ENCODE results near the gene ITPKA. TPM values are rescaled to one million over a fixed set of nuclear protein-coding genes. Genes with fewer than 3 reads are reported as not detected.

The ITPKA gene
- total and polyA plus RNA-seq, 4 donors, result 0.29 to 8.1 (median 0.38) TPM

DNA sequence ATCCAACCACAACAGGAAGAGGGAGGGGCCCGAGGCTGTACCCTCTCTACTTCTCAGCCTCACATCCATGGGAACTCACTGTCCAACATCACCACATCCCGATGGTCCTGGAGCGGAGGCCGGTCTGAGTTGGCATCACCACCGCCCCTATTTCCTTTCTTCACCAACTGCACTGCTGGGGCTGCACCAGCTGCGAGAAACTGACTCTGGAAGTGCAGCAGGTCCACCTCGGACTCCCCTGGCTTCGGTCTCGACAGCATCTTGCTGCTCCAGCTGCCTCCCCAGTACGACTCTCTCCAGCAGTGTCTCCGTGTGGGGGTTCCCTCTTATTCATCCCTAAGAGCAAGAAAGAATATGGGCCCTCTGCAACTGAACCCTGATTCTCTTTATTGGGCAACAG, 43.2 kb downstream of the ITPKA start:
- 89 to 94% methylated on average over 11 of the region's 11 CpGs for WGBS, 2 donors
- H3K27ac ChIP-seq (ENCODE audit: low read depth in 1 of 2, low read length in 2 of 2), result no peak overlapping the region
- intact Hi-C loops (cut with DNase I), result no loop called here
- no peak for DNase-seq
- no peaks in the 10 kb centered on the region for H3K27me3 ChIP-seq (ENCODE audit: control insufficient read depth in 1 of 2, insufficient read depth in 2 of 2, low read length in 1 of 2)
- no peak for ATAC-seq (ENCODE audit: low FRiP score)
- no peaks in the 10 kb centered on the region for H3K9me3 ChIP-seq (ENCODE audit: control insufficient read depth, low read length)
- H3K36me3 ChIP-seq (ENCODE audit: control insufficient read depth in 1 of 2, insufficient read depth in 2 of 2, low read length in 1 of 2), result peaks cover 0 to 2% of the 10 kb centered on the region in 2 donors
- no peaks in the 10 kb centered on the region for H3K4me1 ChIP-seq (ENCODE audit: control insufficient read depth in 1 of 2, insufficient read depth in 2 of 2, low read length in 2 of 2)
- no peak overlapping the region for H3K4me3 ChIP-seq (ENCODE audit: low read length in 2 of 2)

DNA sequence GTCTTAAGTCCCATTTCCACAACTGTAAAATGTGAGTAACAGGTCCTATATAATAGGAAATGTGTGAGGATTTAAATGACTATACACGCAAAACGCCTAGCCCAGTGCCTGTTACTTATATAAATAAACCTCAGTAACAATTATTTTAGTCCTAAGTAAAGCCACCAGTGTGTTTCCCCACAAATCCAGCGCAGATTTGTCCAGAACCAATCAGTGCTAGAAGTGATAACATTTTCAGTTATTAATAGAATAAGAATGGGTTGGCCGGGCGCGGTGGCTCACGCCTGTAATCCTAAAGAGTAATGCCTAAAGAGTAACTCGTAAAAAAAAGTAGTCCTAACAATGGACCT, 49.8 kb downstream of the ITPKA start:
- no peaks in the 10 kb centered on the region for H3K27me3 ChIP-seq (ENCODE audit: control insufficient read depth in 1 of 2, insufficient read depth in 2 of 2, low read length in 1 of 2)
- no peaks in the 10 kb centered on the region for H3K4me1 ChIP-seq (ENCODE audit: control insufficient read depth in 1 of 2, insufficient read depth in 2 of 2, low read length in 2 of 2)
- H3K36me3 ChIP-seq (ENCODE audit: control insufficient read depth in 1 of 2, insufficient read depth in 2 of 2, low read length in 1 of 2), result no peaks in the 10 kb centered on the region
- WGBS, 2 donors, result 1 to 2% methylated on average over 8 of the region's 8 CpGs
- ATAC-seq (ENCODE audit: low FRiP score), result no peak
- H3K4me3 ChIP-seq (ENCODE audit: low read length in 2 of 2), result peak overlapping the region; percentile 52 to 82
- H3K27ac ChIP-seq (ENCODE audit: low read depth in 1 of 2, low read length in 2 of 2), result no peak overlapping the region
- no peaks in the 10 kb centered on the region for H3K9me3 ChIP-seq (ENCODE audit: control insufficient read depth, low read length)
- no peak for DNase-seq
- intact Hi-C loops (cut with DNase I), result no loop called here

- Histone ChIP-seq H3K36me3 (ENCODE audit: control insufficient read depth in 1 of 2, insufficient read depth in 2 of 2, low read length in 1 of 2) (no peaks in the 10 kb centered on the region), H3K27me3 (ENCODE audit: control insufficient read depth in 1 of 2, insufficient read depth in 2 of 2, low read length in 1 of 2) (no peaks in the 10 kb centered on the region), H3K27ac (ENCODE audit: low read depth in 1 of 2, low read length in 2 of 2) (no peak overlapping the region), H3K4me1 (ENCODE audit: control insufficient read depth in 1 of 2, insufficient read depth in 2 of 2, low read length in 2 of 2) (no peaks in the 10 kb centered on the region), H3K9me3 (ENCODE audit: control insufficient read depth, low read length) (no peaks in the 10 kb centered on the region), H3K4me3 (ENCODE audit: low read length in 2 of 2) (peak overlapping the region in 1 of 2 donors; percentile 82)
- peak in 1 of 2 donors; percentile 53 for DNase-seq
- peak; percentile 62 for ATAC-seq (ENCODE audit: low FRiP score)
- intact Hi-C loops (cut with DNase I), result no loop called here
- WGBS, 2 donors, result 80 to 82% methylated on average over 15 of the region's 15 CpGs
These were observed 51.0 kb downstream of the ITPKA start for GRCh38 chr15:41544650-41545015.

GRCh38 chr15:41545218-41545617, 51.5 kb downstream of the ITPKA start:
- no peak for ATAC-seq (ENCODE audit: low FRiP score)
- Histone ChIP-seq H3K36me3 (ENCODE audit: control insufficient read depth in 1 of 2, insufficient read depth in 2 of 2, low read length in 1 of 2) (no peaks in the 10 kb centered on the region), H3K4me3 (ENCODE audit: low read length in 2 of 2) (no peak overlapping the region), H3K27ac (ENCODE audit: low read depth in 1 of 2, low read length in 2 of 2) (no peak overlapping the region), H3K9me3 (ENCODE audit: control insufficient read depth, low read length) (no peaks in the 10 kb centered on the region), H3K4me1 (ENCODE audit: control insufficient read depth in 1 of 2, insufficient read depth in 2 of 2, low read length in 2 of 2) (no peaks in the 10 kb centered on the region), H3K27me3 (ENCODE audit: control insufficient read depth in 1 of 2, insufficient read depth in 2 of 2, low read length in 1 of 2) (no peaks in the 10 kb centered on the region)
- 88 to 89% methylated on average over 3 of the region's 3 CpGs for WGBS, 2 donors
- DNase-seq, result no peak
- intact Hi-C loops (cut with DNase I), result no loop called here

- H3K27ac ChIP-seq (ENCODE audit: low read depth in 1 of 2, low read length in 2 of 2), result no peak overlapping the region
- DNase-seq (no peak), ATAC-seq (ENCODE audit: low FRiP score) (no peak)
- no peaks in the 10 kb centered on the region for H3K36me3 ChIP-seq (ENCODE audit: control insufficient read depth in 1 of 2, insufficient read depth in 2 of 2, low read length in 1 of 2)
- no peaks in the 10 kb centered on the region for H3K9me3 ChIP-seq (ENCODE audit: control insufficient read depth, low read length)
- WGBS, 2 donors, result 70% methylated on average over 13 of the region's 13 CpGs
- no peaks in the 10 kb centered on the region for H3K4me1 ChIP-seq (ENCODE audit: control insufficient read depth in 1 of 2, insufficient read depth in 2 of 2, low read length in 2 of 2)
- intact Hi-C loops (cut with DNase I), result no loop called here
- H3K4me3 ChIP-seq (ENCODE audit: low read length in 2 of 2), result no peak overlapping the region
- no peaks in the 10 kb centered on the region for H3K27me3 ChIP-seq (ENCODE audit: control insufficient read depth in 1 of 2, insufficient read depth in 2 of 2, low read length in 1 of 2)
These were observed 53.4 kb downstream of the ITPKA start for GRCh38 chr15:41546851-41547786.

DNA sequence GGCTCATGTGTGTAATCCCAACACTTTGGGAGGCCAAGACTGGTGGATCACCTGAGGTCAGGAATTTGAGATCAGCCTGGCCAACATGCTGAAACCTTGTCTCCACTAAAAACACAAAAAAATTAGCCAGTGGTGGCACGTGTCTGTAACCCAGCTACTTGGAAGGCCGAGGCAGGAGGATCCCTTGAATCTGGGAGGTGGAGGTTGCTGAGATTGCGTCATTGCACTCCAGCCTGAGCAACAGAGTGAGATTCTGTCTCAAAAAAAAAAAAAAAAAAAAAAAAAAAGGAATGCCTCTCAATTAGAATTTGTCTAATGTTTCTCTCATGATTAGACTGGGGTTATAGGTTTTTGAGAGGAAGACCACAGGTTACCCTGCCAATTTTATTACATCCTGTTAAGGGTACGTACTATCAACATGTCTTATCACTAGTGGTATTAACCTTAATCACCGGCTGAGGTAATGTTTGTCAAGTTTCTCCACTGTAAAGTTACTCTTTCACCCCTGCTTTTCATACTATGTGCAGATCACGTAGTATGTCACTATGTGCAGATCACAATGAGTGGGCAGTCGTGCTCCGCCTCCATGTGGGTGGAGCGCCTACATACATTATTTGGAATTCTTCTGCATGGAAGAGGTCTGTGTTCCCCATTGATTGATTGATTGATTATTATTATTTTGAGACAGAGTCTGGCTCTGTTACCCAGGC, 56.5 kb downstream of the ITPKA start:
- DNase-seq (no peak), ATAC-seq (ENCODE audit: low FRiP score) (no peak)
- Histone ChIP-seq H3K36me3 (ENCODE audit: control insufficient read depth in 1 of 2, insufficient read depth in 2 of 2, low read length in 1 of 2) (no peaks in the 10 kb centered on the region), H3K4me3 (ENCODE audit: low read length in 2 of 2) (no peak overlapping the region), H3K27ac (ENCODE audit: low read depth in 1 of 2, low read length in 2 of 2) (no peak overlapping the region), H3K9me3 (ENCODE audit: control insufficient read depth, low read length) (no peaks in the 10 kb centered on the region), H3K27me3 (ENCODE audit: control insufficient read depth in 1 of 2, insufficient read depth in 2 of 2, low read length in 1 of 2) (no peaks in the 10 kb centered on the region), H3K4me1 (ENCODE audit: control insufficient read depth in 1 of 2, insufficient read depth in 2 of 2, low read length in 2 of 2) (no peaks in the 10 kb centered on the region)
- WGBS, 2 donors, result 88 to 90% methylated on average over 9 of the region's 9 CpGs
- intact Hi-C loops (cut with DNase I), result no loop called here

Other genes starting within 250 kb of the ITPKA start
- under 1 TPM in 1 of 2 donors, not detected in 1; 0.51 TPM for gene OIP5, start 161.3 kb upstream of the ITPKA start, total RNA-seq
- gene OIP5, start 161.3 kb upstream of the ITPKA start, polyA plus RNA-seq, result 1 to 10 TPM in 1 of 2 donors, under 1 TPM in 1; 0.51 to 2.0 TPM
- gene NUSAP1, start 161.0 kb upstream of the ITPKA start, total RNA-seq, result 1 to 10 TPM; 2.9 to 6.7 TPM
- gene NUSAP1, start 161.0 kb upstream of the ITPKA start, polyA plus RNA-seq, result 1 to 10 TPM in 1 of 2 donors, under 1 TPM in 1; 0.90 to 9.0 TPM
- 10 to 100 TPM; 10.4 to 14.2 TPM for gene NDUFAF1, start 91.4 kb upstream of the ITPKA start, total RNA-seq
- 10 to 100 TPM; 14.3 to 16.8 TPM for gene NDUFAF1, start 91.4 kb upstream of the ITPKA start, polyA plus RNA-seq
- 10 to 100 TPM; 29.1 to 36.8 TPM for gene RTF1, start 76.8 kb upstream of the ITPKA start, total RNA-seq
- gene RTF1, start 76.8 kb upstream of the ITPKA start, polyA plus RNA-seq, result 10 to 100 TPM; 15.4 to 27.5 TPM
- gene LTK, start 20.0 kb downstream of the ITPKA start, total RNA-seq, result 1 to 10 TPM in 1 of 2 donors, under 1 TPM in 1; 0.19 to 1.1 TPM
- gene LTK, start 20.0 kb downstream of the ITPKA start, polyA plus RNA-seq, result 1 to 10 TPM in 1 of 2 donors, under 1 TPM in 1; 0.38 to 1.9 TPM
- gene RPAP1, start 50.4 kb downstream of the ITPKA start, total RNA-seq, result 10 to 100 TPM; 19.9 to 27.5 TPM
- 1 to 10 TPM; 7.5 to 8.6 TPM for gene RPAP1, start 50.4 kb downstream of the ITPKA start, polyA plus RNA-seq
- gene TYRO3, start 65.3 kb downstream of the ITPKA start, total RNA-seq, result 1 to 10 TPM; 6.0 to 9.8 TPM
- 1 to 10 TPM; 3.4 to 4.5 TPM for gene TYRO3, start 65.3 kb downstream of the ITPKA start, polyA plus RNA-seq
- 10 to 100 TPM; 44.1 to 46.6 TPM for gene MGA, start 166.5 kb downstream of the ITPKA start, total RNA-seq
- 1 to 10 TPM; 1.9 to 6.0 TPM for gene MGA, start 166.5 kb downstream of the ITPKA start, polyA plus RNA-seq

All from aorta (tissue), 5 donors.